Suprapubic skin (tissue), 3 donors: ENCODE measurements around the gene HIVEP3.

ENCODE experiments used
- EP300 ChIP-seq: sonication (generic); formaldehyde crosslinking; IDR thresholded peaks from one replicate; pipeline ENCODE4 v1.6.1; 2017; ENCODE audit warnings: antibody characterized with exemption
- TF ChIP-seq, protein P1 (sequence below), 2 donors: fragments of 200-600 bp in 1 of 2; fragments of 450-650 bp in 1 of 2; sonication (generic) in 1 of 2; IDR thresholded peaks; one replicate each; pipeline ENCODE4 v1.5.1; 2016 to 2019; ENCODE audit warnings: antibody characterized with exemption in 2 of 2, mild to moderate bottlenecking in 1 of 2, moderate library complexity in 1 of 2

DNA sequence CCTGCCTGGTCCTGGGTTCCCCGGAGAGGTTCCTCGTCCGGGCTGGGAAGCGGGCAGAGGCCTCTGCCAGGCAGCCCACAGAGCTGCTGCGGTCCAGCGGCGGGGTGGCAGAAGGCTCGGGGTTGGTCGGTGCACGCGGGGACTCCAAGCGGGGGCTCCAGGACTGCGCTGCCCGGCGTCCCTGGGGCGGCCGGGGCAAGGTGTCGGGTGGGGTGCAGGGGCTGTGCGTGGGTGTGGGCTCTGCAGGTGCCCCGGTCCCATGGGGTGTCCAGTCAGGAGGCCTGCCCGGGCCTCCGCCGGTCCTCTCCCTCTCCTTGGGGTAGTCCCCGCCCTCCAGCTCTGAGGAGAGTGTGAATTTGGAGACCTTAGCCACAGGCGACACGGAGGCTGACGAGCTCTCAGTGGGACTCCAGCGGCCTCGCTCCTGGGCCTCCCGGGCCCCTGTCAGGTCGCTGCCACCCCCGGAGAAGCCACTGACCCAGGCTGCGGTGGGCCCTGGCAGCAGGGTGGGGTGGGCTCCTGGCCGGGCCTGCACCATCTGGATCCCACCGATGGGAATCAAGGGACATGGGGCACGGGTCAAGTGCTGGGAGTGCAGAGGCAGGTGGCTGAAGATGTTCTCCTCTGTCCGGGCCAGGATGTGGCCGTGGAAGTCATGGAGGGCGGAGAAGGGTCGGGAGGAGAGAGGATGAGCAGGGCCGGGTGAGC is 408.0 kb downstream of the HIVEP3 start:
- TF ChIP-seq, protein P1, sequence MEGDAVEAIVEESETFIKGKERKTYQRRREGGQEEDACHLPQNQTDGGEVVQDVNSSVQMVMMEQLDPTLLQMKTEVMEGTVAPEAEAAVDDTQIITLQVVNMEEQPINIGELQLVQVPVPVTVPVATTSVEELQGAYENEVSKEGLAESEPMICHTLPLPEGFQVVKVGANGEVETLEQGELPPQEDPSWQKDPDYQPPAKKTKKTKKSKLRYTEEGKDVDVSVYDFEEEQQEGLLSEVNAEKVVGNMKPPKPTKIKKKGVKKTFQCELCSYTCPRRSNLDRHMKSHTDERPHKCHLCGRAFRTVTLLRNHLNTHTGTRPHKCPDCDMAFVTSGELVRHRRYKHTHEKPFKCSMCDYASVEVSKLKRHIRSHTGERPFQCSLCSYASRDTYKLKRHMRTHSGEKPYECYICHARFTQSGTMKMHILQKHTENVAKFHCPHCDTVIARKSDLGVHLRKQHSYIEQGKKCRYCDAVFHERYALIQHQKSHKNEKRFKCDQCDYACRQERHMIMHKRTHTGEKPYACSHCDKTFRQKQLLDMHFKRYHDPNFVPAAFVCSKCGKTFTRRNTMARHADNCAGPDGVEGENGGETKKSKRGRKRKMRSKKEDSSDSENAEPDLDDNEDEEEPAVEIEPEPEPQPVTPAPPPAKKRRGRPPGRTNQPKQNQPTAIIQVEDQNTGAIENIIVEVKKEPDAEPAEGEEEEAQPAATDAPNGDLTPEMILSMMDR (IDR thresholded peaks at IDR 0.05) = no peak
- no peak for TF ChIP-seq EP300
